GM19351 (cell line): Measurements from ENCODE around the gene MAN1B1.
A peak's percentile ranks its signal among the peaks of the same experiment; 100 is the strongest.

Experiments
- ATAC-seq: cut with Tn5 transposase; IDR thresholded peaks from one replicate; pipeline ENCODE4 v1.9.1; 2021; ENCODE audit warnings: mild to moderate bottlenecking, moderate library complexity; ENCODE audit not compliant: unreplicated experiment

The MAN1B1 gene

GRCh38 chr9:137086531-137087408 lies at the start of gene MAN1B1:
Gene MAN1B1 (plus strand): TSS chr9:137086985. CDS start chr9:137087000, 15 bp downstream.
- ATAC-seq: peak; percentile 85

- ATAC-seq: no peak
These were observed 49.8 kb upstream of the MAN1B1 start for GRCh38 chr9:137037035-137037434.

- no peak for ATAC-seq
These were observed 49.3 kb upstream of the MAN1B1 start for GRCh38 chr9:137037483-137037882.

DNA sequence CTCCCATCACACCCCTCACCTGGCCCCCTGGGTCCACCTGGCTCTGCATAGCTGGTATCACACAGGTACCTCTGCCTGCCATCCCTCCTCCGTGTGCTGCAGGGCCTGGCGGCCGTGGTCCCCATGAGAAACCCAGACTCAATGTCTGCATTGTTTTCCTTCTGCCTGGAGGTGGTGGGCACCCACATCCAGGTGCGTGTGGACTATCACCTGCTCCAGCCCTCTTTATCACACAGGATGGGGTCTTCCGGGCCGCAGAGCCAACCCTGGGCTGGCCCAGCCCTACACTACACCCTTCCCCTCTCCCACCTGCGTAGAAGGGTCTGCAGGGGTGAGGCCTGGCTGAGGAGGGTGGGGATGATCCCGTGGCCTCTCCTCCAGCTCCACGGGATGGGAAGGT lies 47.9 kb upstream of the MAN1B1 start:
- no peak for ATAC-seq

GRCh38 chr9:137039611-137040366 lies 47.0 kb upstream of the MAN1B1 start:
- no peak for ATAC-seq

DNA sequence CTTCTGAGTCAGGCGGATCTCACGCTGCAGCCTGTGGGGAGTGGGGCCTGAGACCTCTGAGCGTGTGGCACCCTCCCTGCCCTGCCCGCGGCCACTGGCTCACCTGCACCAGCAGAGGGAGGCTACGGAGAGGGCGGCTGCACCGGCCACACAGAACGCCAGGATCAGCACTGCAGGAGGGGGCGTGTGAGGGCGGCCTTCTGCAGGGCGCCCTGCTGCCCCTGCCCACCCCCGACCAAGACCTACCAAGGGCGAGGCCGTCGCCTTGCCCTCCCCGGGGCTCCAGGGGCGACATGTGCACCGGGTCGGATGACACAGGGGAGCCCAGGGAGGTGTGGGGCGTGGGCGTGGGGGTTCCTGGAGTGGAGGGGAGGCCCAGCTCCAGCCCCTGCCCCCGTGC lies 46.2 kb upstream of the MAN1B1 start:
- no peak for ATAC-seq

- no peak for ATAC-seq
These were observed 45.7 kb upstream of the MAN1B1 start for GRCh38 chr9:137041124-137041523.

- ATAC-seq: no peak
These were observed 43.7 kb upstream of the MAN1B1 start for GRCh38 chr9:137042751-137043727.

GRCh38 chr9:137044037-137044436 lies 42.7 kb upstream of the MAN1B1 start:
- no peak for ATAC-seq

DNA sequence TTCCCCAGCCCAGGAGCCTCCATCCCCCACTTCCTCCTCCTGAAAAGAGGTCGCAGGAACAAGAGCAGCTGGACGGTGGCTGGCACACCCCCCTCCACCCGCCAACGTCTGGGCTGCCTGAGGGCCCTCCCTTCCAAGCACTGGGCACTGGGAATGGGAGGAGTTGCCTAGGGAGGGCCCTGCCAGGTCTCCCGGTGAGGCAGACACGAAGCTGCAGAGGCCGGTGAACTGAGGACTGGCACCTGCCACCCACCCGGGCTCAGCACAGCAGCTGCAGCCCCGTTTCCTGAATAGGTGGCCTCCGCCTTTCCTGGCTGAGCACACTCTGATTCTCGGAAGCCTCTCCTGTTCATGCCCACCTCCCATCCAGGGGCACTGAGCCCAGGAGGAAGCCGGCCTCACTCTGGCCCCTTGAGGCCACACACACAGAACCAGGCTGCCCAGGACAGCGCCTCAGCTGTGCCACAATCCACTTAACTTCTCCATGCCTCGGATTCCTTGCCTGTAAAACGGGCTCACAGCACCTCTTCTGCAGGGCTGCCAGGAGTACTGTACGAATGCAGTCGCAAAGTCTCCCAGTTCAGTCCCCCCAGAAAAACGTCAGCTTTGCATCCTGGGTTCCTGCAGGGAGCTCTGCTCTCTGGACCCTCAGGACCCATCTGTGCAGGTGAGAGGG lies 42.1 kb upstream of the MAN1B1 start:
- ATAC-seq: no peak

DNA sequence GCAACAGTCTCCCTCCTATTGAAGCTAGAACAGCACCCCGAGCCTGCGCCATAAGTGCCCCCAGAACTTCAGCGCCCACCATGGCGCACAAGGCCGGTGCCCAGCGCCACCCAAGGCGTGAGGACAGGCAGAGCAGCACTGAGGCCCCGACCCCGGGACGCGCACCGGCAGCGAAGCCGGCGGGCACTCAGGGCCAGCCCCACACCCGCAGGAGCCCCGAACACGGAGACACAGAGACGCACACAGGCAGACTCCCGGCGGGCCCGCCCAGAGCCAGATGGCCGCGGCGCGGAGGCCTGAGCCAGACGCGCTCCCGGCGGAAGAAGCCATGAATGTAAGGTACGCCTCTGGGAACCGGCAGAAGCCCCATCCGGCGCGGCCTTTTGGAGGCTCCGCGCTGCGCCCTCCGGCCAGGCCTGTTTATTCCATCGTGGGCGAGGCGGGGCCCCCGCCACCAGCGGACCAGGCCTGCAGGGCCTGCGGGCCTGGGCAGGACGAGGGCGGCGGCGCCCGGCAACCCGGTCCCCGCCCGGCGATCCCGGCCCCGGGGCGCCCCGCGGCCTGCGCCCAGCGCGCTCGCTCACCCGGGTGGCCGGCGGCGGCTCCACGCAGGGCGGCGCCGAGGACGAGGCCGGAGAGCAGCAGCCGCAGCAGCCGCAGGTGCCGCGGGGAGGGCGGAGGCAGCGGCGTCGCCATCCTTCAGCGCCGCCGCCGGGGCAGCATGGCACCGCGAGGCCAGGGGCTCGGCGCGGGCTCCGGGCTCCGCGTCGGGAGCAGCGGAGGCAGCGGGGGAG lies 41.3 kb upstream of the MAN1B1 start:
- no peak for ATAC-seq

DNA sequence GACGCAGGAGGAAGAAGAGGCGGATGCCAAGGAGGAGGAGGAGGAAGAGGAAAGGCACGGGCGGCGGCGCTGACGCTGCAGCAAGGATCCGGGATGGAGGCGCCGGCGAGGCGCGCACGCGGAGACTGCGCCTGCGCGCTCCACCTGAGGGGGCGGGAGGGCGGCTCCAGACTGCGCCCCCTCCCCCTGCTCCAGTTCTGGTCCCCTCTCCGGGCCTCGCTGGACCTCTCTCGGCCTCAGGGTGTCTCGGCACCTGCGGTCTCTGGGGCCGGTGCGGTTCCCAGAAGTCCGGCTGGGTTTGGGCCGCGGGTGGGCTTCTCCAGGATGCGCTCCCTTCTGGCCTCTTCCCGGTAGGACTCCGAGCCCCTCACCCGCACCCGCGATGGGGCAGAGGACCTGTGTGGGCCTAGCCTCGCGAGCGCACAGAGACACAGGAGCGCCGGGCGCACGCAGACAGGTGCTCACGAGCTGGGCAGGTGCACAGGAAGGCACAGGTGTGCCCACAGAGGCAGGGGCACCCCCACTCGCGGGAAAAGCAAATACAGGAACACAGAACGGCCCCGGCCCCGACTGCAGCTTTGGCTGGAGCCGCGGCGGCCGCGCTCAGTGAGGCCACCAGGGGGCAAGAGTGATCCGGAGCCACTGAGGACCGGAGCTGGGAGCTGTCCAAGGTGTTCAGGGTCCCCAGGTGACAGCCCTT lies 40.5 kb upstream of the MAN1B1 start, which contains the start of gene NPDC1:
TSS of gene NPDC1 (minus strand) at position 90 of the 700 bp plus-strand sequence. CDS start 188 bp downstream, outside the sequence.
- ATAC-seq: no peak

DNA sequence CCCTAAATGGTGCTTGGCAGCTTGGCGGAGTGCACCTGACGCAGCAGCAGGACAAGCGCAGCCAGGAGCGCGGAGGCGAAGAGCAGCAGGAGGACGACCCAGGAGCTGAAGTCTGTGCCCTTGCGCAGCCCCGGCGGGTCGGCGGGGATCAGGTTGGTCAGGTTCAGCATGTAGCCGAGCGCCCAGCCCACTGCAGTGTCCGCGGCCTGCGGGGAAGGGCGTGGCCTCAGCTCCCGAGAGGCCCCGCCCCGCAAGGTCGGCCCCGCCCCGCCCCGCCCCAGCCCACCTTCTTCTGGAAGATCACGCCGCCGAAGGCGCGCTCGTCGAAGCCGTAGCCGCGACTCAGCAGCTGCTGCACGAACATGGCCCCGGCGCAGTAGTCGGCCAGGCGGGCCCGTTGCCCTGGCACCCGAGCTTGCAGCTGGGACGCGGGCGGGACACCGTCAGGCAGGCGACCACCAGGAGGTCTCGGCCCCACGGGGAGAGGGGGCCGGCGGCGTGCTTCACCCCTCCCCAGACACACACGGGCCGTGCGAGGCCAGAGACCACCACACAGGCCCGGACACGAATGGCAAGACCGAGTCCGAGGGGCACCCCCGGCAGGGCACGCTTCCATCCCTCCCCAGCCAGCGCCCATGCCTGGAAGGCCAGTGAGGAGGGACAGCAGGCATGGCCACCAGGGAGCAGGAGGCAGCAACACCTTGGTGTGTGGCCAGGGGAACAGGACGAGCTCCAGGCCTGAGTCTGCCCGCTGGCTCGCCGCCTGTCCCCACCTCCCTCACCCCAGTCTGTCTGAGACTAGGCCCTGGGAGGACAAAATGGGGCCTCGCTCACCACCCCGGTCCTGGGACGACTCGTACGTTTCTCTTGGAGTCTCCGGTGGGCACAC lies 37.9 kb upstream of the MAN1B1 start:
- no peak for ATAC-seq

GRCh38 chr9:137049544-137050449 lies 37.0 kb upstream of the MAN1B1 start:
- ATAC-seq: no peak

DNA sequence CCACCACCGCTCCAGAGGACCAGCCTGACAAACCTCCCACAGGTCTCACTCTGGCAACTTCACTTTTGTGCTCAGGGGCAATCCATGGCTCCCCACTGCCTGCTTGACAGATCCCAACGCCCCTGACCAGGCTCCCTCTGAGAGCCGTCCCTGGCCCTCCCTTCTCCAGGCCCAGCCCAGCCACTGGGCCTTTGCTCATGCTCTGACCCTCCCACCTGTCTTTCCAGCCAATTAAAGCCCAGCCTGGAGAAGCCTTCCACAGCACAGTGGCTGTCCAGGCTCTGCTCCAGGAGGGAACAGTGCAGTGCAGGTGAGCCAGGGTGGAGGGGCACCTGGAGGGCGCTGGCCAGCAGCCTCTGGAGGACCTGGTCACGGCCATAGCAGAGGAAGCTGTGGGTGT lies 36.2 kb upstream of the MAN1B1 start:
- ATAC-seq: no peak

DNA sequence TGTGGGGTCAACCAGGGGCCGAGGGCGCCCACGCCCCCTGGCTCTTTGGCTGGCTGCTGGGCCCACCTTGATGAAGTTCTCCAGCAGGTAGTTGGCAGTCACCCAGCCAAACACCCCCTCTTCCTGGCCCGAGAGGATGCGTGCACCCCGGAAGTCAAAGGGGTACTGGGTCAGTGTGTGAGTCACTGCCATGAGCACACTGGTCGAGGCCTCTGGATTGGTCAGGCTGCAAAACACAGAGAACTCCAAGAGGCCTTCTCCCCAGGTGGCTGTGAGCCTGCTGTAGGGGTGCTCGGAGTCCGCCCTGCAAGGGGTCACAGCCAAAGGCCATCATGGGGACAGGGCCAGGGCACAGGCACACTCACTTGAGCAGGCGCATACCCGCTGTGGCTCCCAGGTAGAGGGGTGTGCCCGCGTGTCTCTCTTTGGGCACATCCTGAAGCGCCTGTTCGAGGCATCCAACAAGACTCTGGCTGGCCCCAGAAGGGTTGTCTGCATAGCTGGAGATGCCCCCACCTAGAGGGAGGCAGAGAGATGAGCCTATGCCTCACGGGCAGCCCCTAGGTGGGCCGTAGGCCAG lies 35.5 kb upstream of the MAN1B1 start:
- ATAC-seq: no peak
